Erythroblast (primary cell): Measurements from ENCODE around the gene ECT2L.

Experiments used
- GATA1 ChIP-seq: IDR thresholded peaks from 2 replicates; pipeline ENCODE4 v1.6.1; 2011; ENCODE audit warnings: low read depth, mild to moderate bottlenecking, control low read depth, low read length, moderate library complexity
- POLR2A ChIP-seq: IDR thresholded peaks from 2 replicates; pipeline ENCODE4 v1.6.1; 2011; ENCODE audit warnings: mild to moderate bottlenecking, low read length

GRCh38 chr6:138815221-138815620 lies 19.3 kb downstream of the ECT2L start:
- TF ChIP-seq POLR2A (no peak), GATA1 (no peak)
